Stimulated activated CD4-positive, alpha-beta T cell treated with anti-CD3 and anti-CD28 coated beads, Interleukin-4, amount 100 ng/mL, for 48 hours (primary cell): ENCODE data around the gene MTFR1L.

Experiments used
- DNase-seq, 2 donors: peaks; one replicate each; pipeline ENCODE4 v3.0.0-alpha.2; 2020; ENCODE audit warnings: low read depth in 2 of 2

Gene MTFR1L

GRCh38 chr1:25877155-25877554 is 57.4 kb downstream of the MTFR1L start:
- no peak for DNase-seq

- DNase-seq, result no peak
Measured at GRCh38 chr1:25878690-25879089, 58.9 kb downstream of the MTFR1L start.

- no peak for DNase-seq
Measured at GRCh38 chr1:25879675-25880074, 59.9 kb downstream of the MTFR1L start.

GRCh38 chr1:25880518-25880917 is 60.8 kb downstream of the MTFR1L start:
- DNase-seq, result no peak

GRCh38 chr1:25881266-25881665 is 61.5 kb downstream of the MTFR1L start:
- no peak for DNase-seq
